Liver (tissue), 9 donors: ENCODE results near the gene SERPINF2. TPM values are rescaled to one million over a fixed set of nuclear protein-coding genes. Genes with fewer than 3 reads are reported as not detected.

Source experiments
- DNase-seq: peaks from one replicate; pipeline ENCODE4 v3.0.0-alpha.2; 2017; ENCODE audit warnings: low spot score
- H3K27ac ChIP-seq, 2 donors: one replicate each; pipeline ENCODE4 v1.7.0; 2013; ENCODE audit warnings: inconsistent platforms in 2 of 2, low read length in 2 of 2, control low read depth in 1 of 2, low read depth in 1 of 2, mild to moderate bottlenecking in 1 of 2
- H3K27me3 ChIP-seq, 4 donors: one replicate each; pipeline versions ENCODE4 v1.6.1 to v1.7.0; 2013; ENCODE audit warnings: low read length in 3 of 4, inconsistent platforms in 1 of 4, mild to moderate bottlenecking in 1 of 4, moderate library complexity in 1 of 4; ENCODE audit not compliant: control insufficient read depth in 4 of 4, insufficient read depth in 4 of 4
- H3K36me3 ChIP-seq, 4 donors: one replicate each; pipeline versions ENCODE4 v1.6.1 to v1.7.0; 2013; ENCODE audit warnings: low read length in 3 of 4, mild to moderate bottlenecking in 3 of 4, low read depth in 1 of 4, moderate library complexity in 1 of 4; ENCODE audit not compliant: control insufficient read depth in 4 of 4, insufficient read depth in 3 of 4
- H3K4me1 ChIP-seq, 4 donors: one replicate each; pipeline versions ENCODE4 v1.6.1 to v1.7.0; 2013; ENCODE audit warnings: low read length in 3 of 4, mild to moderate bottlenecking in 3 of 4, moderate library complexity in 1 of 4; ENCODE audit not compliant: control insufficient read depth in 4 of 4, insufficient read depth in 4 of 4
- H3K4me3 ChIP-seq, 3 donors: one replicate each; pipeline versions ENCODE4 v1.6.1 to v1.7.0; 2013; ENCODE audit warnings: low read length in 3 of 3, control low read depth in 1 of 3, low read depth in 1 of 3, mild to moderate bottlenecking in 1 of 3
- H3K9ac ChIP-seq, 2 donors: one replicate each; pipeline ENCODE4 v1.7.0; 2013; ENCODE audit warnings: low read length in 2 of 2, mild to moderate bottlenecking in 2 of 2, moderate library complexity in 2 of 2, control low read depth in 1 of 2, low read depth in 1 of 2
- H3K9me3 ChIP-seq, 4 donors: one replicate each; pipeline versions ENCODE4 v1.6.1 to v1.7.0; 2013; ENCODE audit warnings: low read length in 3 of 4; ENCODE audit not compliant: control insufficient read depth in 4 of 4
- EGR1 ChIP-seq, 2 donors: IDR thresholded peaks; 2 replicates each; pipeline ENCODE4 v1.6.1; 2016 to 2018; ENCODE audit warnings: antibody characterized with exemption in 2 of 2, low read depth in 2 of 2
- FOXA1 ChIP-seq: IDR thresholded peaks from 2 replicates; pipeline ENCODE4 v1.6.1; 2016; ENCODE audit warnings: antibody characterized with exemption
- FOXA2 ChIP-seq: IDR thresholded peaks from 2 replicates; pipeline ENCODE4 v1.6.1; 2016; ENCODE audit warnings: antibody characterized with exemption
- GABPA ChIP-seq, 2 donors: IDR thresholded peaks in 1 of 2; conservative IDR thresholded peaks in 1 of 2; 2 replicates each; pipeline ENCODE4 v1.6.1; 2016; ENCODE audit warnings: antibody characterized with exemption in 2 of 2, mild to moderate bottlenecking in 1 of 2, moderate library complexity in 1 of 2
- JUND ChIP-seq, 2 donors: IDR thresholded peaks; 2 replicates each; pipeline ENCODE4 v1.6.1; 2016; ENCODE audit warnings: antibody characterized with exemption in 2 of 2
- NR2F2 ChIP-seq: IDR thresholded peaks from 2 replicates; pipeline ENCODE4 v1.6.1; 2016; ENCODE audit warnings: antibody characterized with exemption
- RAD21 ChIP-seq, 2 donors: IDR thresholded peaks; 2 replicates each; pipeline ENCODE4 v1.6.1; 2016; ENCODE audit warnings: antibody characterized with exemption in 2 of 2, mild to moderate bottlenecking in 2 of 2
- RXRA ChIP-seq, 2 donors: IDR thresholded peaks; 2 replicates each; pipeline ENCODE4 v1.6.1; 2017 to 2018; ENCODE audit warnings: antibody characterized with exemption in 2 of 2, mild to moderate bottlenecking in 1 of 2
- SP1 ChIP-seq: IDR thresholded peaks from 2 replicates; pipeline ENCODE4 v1.6.1; 2018; ENCODE audit warnings: antibody characterized with exemption, mild to moderate bottlenecking
- YY1 ChIP-seq: IDR thresholded peaks from 2 replicates; pipeline ENCODE4 v1.6.1; 2016; ENCODE audit warnings: antibody characterized with exemption, mild to moderate bottlenecking
- WGBS: extraction: QIAGEN DNeasy Blood & Tissue Kit; methylation state at CpG from one replicate; pipeline ENCODE4 v1.1.7; 2013; 5-methylcytosine and 5-hydroxymethylcytosine counted together
- polyA plus RNA-seq, 2 donors: library from polyadenylated mRNA; stranded (reverse) in 1 of 2; unstranded in 1 of 2; fragments of 200-250 nt in 1 of 2; fragments of >200 nt in 1 of 2; fragmentation: Nextera tagmentation in 1 of 2; extraction: Ambion mirVana in 1 of 2; gene quantifications; one replicate each; pipeline versions ENCODE4 v1.2.1 to v1.2.3, GENCODE V29; 2013 to 2015
- total RNA-seq, 2 donors: library from RNA; depleted of rRNA; stranded (reverse); fragments of >200 nt; gene quantifications; one replicate each; pipeline ENCODE4 v1.2.3, GENCODE V29; 2014
- TF ChIP-seq, protein P1 (sequence below): IDR thresholded peaks from 2 replicates; pipeline ENCODE4 v1.6.1; 2016; ENCODE audit warnings: antibody characterized with exemption
- TF ChIP-seq, protein P2 (sequence below): fragments of 150-350 bp; IDR thresholded peaks from 2 replicates; pipeline ENCODE4 v1.5.1; 2017; ENCODE audit warnings: improper control_type of control experiment, low read depth, low read length; ENCODE audit not compliant: missing input control
- TF ChIP-seq, protein P3 (sequence below): IDR thresholded peaks from 2 replicates; pipeline ENCODE4 v1.6.1; 2016; ENCODE audit warnings: antibody characterized with exemption
- TF ChIP-seq, protein P4 (sequence below): IDR thresholded peaks from 2 replicates; pipeline ENCODE4 v1.6.1; 2016; ENCODE audit warnings: antibody characterized with exemption
- TF ChIP-seq, protein P5 (sequence below): IDR thresholded peaks from 2 replicates; pipeline ENCODE4 v1.6.1; 2016; ENCODE audit warnings: antibody characterized with exemption, mild to moderate bottlenecking
- donor health status: healthy.
- donor health status: healthy.
- donor health status: healthy.
- donor health status: healthy.
- donor health status: healthy.

Gene SERPINF2
- total and polyA plus RNA-seq, 4 donors: 477 to 1,248 (median 675) TPM

GRCh38 chr17:1724351-1724868 lies 18.3 kb upstream of the SERPINF2 start, which contains the start of gene WDR81:
Gene WDR81 (plus strand): TSS chr17:1724704. CDS start chr17:1724960, 256 bp downstream.
- peak within 1 kb of the TSS; percentile 70 to 98 (median 81) for H3K4me3 ChIP-seq
- H3K36me3 ChIP-seq: peaks cover 0 to 5% (median 0%) of the 10 kb centered on the region in 4 donors
- H3K27me3 ChIP-seq: no peaks in the 10 kb centered on the region
- DNase-seq: peak; percentile 92
- TF ChIP-seq, protein P1, sequence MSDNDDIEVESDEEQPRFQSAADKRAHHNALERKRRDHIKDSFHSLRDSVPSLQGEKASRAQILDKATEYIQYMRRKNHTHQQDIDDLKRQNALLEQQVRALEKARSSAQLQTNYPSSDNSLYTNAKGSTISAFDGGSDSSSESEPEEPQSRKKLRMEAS: no peak
- TF ChIP-seq SP1 (no peak), FOXA1 (no peak), RAD21 (IDR thresholded peaks at IDR 0.05) (peak in 1 of 2 donors; percentile 35)
- TF ChIP-seq, protein P2, sequence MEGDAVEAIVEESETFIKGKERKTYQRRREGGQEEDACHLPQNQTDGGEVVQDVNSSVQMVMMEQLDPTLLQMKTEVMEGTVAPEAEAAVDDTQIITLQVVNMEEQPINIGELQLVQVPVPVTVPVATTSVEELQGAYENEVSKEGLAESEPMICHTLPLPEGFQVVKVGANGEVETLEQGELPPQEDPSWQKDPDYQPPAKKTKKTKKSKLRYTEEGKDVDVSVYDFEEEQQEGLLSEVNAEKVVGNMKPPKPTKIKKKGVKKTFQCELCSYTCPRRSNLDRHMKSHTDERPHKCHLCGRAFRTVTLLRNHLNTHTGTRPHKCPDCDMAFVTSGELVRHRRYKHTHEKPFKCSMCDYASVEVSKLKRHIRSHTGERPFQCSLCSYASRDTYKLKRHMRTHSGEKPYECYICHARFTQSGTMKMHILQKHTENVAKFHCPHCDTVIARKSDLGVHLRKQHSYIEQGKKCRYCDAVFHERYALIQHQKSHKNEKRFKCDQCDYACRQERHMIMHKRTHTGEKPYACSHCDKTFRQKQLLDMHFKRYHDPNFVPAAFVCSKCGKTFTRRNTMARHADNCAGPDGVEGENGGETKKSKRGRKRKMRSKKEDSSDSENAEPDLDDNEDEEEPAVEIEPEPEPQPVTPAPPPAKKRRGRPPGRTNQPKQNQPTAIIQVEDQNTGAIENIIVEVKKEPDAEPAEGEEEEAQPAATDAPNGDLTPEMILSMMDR: no peak
- TF ChIP-seq, protein P3, sequence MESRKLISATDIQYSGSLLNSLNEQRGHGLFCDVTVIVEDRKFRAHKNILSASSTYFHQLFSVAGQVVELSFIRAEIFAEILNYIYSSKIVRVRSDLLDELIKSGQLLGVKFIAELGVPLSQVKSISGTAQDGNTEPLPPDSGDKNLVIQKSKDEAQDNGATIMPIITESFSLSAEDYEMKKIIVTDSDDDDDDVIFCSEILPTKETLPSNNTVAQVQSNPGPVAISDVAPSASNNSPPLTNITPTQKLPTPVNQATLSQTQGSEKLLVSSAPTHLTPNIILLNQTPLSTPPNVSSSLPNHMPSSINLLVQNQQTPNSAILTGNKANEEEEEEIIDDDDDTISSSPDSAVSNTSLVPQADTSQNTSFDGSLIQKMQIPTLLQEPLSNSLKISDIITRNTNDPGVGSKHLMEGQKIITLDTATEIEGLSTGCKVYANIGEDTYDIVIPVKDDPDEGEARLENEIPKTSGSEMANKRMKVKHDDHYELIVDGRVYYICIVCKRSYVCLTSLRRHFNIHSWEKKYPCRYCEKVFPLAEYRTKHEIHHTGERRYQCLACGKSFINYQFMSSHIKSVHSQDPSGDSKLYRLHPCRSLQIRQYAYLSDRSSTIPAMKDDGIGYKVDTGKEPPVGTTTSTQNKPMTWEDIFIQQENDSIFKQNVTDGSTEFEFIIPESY: no peak
- TF ChIP-seq, protein P4, sequence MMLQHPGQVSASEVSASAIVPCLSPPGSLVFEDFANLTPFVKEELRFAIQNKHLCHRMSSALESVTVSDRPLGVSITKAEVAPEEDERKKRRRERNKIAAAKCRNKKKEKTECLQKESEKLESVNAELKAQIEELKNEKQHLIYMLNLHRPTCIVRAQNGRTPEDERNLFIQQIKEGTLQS: no peak
- H3K9me3 ChIP-seq: no peaks in the 10 kb centered on the region
- peak within 1 kb of the TSS in 1 of 2 donors; percentile 49 for H3K9ac ChIP-seq
- under 1% methylated on average over 57 of the region's 57 CpGs for WGBS
- H3K27ac ChIP-seq: peak within 1 kb of the TSS; percentile 79 to 80
- H3K4me1 ChIP-seq: peaks cover 17 to 54% (median 35%) of the 10 kb centered on the region in 4 donors

DNA sequence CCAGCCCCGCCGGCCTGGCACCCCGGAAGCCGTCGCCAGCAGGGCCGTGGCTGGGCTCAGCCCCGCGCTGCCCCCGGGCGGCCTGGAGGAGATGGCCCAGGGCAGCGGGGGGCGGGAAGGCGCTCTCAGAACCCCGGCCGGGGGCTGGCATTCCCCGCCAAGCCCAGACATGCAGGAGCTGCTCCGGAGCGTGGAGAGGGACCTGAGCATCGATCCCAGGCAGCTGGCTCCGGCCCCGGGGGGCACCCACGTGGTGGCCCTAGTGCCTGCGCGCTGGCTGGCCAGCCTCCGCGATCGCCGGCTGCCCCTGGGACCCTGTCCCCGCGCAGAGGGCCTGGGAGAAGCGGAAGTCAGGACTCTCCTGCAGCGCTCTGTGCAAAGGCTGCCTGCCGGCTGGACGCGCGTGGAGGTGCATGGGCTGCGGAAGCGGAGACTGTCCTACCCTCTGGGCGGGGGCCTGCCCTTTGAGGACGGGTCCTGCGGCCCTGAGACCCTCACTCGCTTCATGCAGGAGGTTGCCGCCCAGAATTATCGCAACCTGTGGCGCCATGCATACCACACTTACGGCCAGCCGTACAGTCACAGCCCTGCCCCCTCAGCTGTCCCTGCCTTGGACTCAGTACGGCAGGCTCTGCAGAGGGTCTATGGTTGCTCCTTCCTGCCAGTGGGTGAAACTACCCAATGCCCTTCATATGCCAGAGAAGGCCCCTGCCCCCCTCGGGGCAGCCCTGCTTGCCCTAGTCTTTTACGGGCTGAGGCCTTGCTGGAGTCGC lies 17.6 kb upstream of the SERPINF2 start:
- Histone ChIP-seq H3K9me3 (no peaks in the 10 kb centered on the region), H3K4me3 (peak overlapping the region; percentile 70 to 98 (median 81)), H3K9ac (no peak overlapping the region), H3K4me1 (peaks cover 17 to 56% (median 37%) of the 10 kb centered on the region in 4 donors), H3K27ac (peak overlapping the region; percentile 79 to 80), H3K27me3 (no peaks in the 10 kb centered on the region), H3K36me3 (peaks cover 0 to 5% (median 0%) of the 10 kb centered on the region in 4 donors)
- TF ChIP-seq EGR1 (IDR thresholded peaks at IDR 0.05; ENCODE audit: low read depth in 2 of 2): no peak
- TF ChIP-seq YY1: no peak
- no peak for TF ChIP-seq RAD21 (IDR thresholded peaks at IDR 0.05)
- TF ChIP-seq, protein P5, sequence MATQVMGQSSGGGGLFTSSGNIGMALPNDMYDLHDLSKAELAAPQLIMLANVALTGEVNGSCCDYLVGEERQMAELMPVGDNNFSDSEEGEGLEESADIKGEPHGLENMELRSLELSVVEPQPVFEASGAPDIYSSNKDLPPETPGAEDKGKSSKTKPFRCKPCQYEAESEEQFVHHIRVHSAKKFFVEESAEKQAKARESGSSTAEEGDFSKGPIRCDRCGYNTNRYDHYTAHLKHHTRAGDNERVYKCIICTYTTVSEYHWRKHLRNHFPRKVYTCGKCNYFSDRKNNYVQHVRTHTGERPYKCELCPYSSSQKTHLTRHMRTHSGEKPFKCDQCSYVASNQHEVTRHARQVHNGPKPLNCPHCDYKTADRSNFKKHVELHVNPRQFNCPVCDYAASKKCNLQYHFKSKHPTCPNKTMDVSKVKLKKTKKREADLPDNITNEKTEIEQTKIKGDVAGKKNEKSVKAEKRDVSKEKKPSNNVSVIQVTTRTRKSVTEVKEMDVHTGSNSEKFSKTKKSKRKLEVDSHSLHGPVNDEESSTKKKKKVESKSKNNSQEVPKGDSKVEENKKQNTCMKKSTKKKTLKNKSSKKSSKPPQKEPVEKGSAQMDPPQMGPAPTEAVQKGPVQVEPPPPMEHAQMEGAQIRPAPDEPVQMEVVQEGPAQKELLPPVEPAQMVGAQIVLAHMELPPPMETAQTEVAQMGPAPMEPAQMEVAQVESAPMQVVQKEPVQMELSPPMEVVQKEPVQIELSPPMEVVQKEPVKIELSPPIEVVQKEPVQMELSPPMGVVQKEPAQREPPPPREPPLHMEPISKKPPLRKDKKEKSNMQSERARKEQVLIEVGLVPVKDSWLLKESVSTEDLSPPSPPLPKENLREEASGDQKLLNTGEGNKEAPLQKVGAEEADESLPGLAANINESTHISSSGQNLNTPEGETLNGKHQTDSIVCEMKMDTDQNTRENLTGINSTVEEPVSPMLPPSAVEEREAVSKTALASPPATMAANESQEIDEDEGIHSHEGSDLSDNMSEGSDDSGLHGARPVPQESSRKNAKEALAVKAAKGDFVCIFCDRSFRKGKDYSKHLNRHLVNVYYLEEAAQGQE: no peak
- no peak for TF ChIP-seq GABPA (IDR thresholded peaks at IDR 0.05 in 1 of 2, conservative IDR thresholded peaks at IDR 0.05 in 1 of 2)
- no peak for TF ChIP-seq RXRA (IDR thresholded peaks at IDR 0.05)
- no peak for TF ChIP-seq FOXA2
- TF ChIP-seq NR2F2: no peak
- TF ChIP-seq JUND (IDR thresholded peaks at IDR 0.05): no peak
- 9% methylated on average over 51 of the region's 51 CpGs for WGBS
- DNase-seq: no peak
